Measurements from ENCODE around the gene AMN1.
"Not testable (repeated sequence)": the region's sequence is repeated elsewhere in the genome, so short reads cannot be mapped to it uniquely, and the experiment has no call there.

The AMN1 gene

DNA sequence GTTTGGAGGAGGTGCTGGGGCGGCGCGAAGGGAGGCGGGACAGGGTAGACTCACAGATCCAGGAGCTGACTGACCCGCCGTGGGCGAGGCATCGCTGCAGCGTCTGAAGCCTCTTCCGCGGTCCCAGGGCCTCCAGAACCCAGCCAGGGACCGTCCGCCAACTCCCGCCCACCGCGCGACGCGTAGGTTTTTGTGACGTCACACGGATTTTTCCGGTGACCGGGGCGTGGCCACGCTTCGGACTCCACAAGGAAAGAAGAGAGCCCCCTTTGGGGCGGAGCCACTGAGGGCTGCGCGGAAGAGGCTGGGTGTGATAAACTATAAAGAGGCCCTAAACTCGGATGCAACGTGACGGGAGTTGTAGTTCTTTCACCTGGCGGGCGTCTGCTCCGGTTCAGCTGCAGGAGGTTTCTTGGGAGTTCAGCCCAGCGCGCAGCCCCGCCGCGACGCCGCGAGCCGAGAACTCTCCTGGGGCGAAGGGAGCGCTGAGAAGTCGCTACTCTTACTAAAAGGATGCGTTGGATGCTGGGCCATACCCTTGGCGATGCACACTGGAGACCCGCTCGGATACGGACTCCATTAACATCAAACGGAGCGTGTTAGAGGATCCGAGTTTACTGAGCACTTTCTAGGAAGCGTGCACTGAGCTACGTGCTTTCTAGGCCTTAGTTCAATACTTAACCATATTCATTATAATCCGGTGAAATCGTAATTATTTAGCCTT lies at the start of gene AMN1:
Gene AMN1, minus strand, starts transcription at position 105 of the 724 bp plus-strand sequence. Its CDS starts 13 bp downstream, at position 92.
- peak; percentile 99 for DNase-seq

DNA sequence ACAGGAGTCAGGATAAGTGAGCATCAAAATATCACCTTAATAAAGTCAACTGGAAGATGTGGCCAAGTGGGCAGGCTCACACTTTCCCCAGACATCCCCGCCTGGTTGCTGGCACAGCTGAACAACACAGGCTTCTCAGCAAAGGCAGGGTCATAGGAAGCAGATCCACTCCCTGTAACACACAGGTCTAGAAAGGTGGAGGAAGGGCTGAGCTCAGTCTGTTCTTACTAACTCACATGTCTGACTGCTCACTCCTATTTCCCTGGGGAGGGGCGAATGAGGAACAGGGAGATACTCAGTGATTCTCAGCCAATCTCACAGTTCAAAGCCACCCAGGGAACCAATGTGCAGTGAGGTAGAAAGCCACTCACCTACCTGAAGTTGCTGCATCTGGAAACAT lies 45.0 kb upstream of the AMN1 start:
- no peak for DNase-seq

DNA sequence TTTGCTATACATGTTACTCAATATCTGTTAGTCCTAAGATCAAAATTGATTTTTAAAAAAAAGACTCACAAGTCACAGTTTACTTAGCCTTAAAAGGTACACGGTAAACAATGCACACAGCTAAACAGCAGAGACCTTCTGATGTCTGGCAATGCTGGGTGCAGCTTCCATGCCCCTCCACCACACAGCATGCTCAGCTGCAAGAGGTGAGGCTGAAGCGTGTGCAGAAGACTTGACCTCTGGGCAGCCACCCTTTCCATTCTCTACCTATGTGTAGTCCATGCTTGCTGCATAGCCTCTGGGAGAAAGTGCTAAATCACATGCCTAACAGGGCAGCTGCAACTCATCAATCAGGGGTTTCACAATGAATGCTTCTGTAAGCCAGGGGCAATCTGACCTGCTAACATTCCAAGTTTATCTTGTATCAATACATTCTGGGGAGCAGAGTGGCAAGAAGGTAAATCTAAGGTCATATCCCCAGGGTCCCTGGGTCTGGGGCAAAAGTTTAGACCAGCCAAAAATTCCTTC lies 44.5 kb upstream of the AMN1 start:
- DNase-seq = no peak

DNA sequence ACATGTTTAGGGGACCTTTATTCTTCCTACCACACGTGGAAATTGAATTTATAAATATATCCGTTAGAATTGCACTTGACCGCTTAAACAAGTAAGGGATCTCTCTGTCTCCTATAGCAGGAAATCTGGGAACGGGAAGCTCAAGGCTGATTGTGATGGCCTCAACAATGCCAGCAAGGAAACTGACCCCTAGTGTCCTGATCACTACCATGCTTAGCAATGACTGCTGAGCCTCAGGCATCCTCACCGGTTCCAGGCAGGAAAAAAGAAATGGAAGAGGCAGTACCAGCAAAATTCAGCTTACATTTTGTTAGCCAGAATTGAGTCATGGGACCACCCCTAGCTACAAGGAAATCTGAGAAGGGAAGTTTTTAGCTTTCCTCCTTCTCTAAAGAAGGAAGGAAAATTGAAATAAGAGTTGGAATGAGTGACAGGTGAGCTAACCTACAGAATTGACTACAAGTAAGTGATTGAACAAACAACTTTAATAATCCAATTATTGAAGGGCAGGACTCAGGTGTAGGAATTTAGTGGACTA lies 43.9 kb upstream of the AMN1 start:
- DNase-seq = no peak

DNA sequence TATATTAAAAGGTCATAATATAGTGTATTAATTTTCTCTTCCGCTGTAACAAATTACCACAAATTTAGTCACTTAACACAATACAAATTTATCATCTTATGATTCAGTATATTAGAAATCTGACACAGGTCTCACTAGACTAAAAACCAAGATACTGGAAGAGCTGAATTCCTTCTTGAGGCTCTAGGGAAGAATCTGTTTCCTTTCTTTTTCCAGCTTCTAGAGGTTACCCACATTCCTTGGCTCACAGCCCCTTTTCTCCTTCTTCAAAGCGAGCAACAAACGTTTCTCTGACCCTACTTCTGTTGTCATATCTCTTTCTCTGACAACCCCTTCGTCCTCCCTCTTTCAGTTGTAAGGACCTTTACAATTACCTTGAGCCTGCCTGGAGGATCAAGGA lies 43.4 kb upstream of the AMN1 start:
- DNase-seq = no peak

DNA sequence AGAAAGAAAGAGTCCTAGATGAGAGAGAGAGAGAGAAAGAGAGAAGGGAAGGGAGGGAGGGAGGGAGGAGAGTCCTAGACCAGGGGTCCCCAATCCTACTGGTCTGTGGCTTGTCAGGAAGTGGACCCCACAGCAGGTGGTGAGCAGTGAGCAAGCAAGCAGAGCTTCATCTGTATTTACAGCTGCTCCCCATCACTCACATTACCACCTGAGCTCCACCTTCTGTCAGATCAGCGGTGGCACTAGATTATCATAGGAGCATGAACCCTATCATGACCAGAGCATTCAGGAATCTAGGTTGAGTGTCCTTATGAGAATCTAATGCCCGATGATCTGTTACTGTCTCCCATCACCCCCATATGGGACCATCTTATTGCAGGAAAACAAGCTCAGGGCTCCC lies 39.2 kb upstream of the AMN1 start:
- DNase-seq = no peak

DNA sequence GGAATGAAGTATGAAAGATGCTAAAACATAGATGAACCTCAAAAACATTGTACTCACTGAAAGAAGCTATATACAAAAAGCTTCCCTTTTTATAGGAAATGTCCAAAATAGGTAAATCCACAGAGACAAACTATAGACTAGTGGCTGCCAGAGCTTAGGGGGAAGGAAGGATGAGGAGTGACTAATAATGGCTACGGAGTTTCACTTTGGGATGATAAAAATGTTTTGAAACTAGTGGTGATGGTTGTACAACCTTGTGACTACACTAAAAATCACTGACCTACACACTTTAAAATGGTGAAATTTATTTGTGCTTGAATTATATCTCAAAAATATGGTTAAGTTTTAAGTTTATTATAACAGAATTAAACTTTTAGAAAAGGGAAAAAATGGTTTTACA lies 37.1 kb upstream of the AMN1 start:
- DNase-seq = no peak

DNA sequence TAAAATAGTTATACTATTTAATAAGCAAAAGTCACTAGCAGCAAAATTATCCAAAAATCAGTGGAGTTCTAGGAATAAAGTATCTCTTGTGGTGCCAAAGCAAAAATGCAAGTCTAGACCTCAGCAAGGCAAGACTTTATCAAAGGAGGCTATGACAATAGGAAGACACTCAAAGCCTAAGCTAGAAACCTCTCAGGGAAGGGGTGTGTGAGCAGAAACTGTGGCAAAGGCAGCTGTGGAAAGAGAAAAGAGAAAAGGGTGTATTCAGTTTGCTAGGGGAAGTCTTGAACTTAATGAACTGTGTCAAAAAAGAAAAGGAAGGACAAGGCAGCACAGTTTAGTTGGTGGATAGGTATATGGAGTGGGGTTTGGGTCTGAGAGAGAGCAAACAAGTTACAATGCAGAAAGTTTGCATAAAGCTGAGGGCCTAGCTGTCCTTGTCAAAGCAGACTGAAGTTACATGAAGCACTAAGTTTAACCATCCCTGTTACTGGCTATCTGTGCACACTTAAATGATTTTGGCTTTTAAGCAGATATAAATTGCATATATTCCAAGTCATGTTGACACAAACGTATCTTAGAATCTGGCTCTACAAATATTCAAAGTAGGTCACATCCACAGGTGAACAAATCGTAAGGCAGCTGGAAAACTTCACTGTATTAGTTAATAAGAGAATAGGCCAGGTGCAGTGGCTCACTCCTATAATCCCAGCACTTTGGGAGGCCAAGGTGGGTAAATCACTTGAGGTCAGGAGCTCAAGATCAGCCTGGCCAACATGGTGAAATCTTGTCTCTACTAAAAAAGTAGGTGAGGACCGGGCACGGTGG lies 31.0 kb upstream of the AMN1 start:
- no peak for DNase-seq

DNA sequence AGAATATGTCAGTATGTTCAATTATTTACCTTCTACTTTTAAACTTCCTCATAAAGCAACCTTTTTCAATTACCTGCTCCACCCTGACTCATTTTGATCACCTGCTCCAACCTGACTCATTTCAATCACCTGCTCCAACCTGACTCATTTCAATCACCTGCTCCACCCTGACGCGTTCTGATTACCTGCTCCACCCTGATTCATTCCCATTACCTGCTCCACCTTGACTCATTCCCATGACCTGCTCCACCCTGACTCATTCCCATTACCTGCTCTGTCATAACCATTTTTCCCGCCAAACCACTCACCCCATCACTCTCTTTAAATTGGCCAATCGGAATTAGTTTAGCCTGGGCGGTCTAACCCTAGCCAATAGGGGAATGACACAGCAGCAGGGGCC lies 29.5 kb upstream of the AMN1 start:
- not testable (repeated sequence) for DNase-seq

DNA sequence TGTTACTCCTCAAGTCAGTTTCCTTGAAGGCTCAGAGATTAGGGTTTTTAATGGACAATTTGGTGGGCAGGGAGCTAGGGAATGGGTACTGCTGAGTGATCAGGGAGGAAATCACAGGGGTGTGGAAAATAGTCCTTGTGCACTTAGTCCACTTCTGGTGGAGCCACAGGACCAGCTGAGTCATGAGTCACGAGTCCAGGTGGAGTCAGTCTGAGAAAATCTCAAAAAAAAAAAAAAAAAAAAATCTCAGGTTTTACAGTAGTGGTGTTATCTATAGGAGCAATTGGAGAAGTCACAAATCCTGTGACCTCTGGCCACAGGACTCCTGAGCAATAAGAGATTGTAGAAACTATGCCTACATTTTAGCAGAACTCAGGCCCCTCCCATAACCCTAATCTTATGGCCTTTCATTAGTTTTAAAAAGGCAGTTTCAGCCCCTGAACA lies 28.2 kb upstream of the AMN1 start:
- DNase-seq = no peak

DNA sequence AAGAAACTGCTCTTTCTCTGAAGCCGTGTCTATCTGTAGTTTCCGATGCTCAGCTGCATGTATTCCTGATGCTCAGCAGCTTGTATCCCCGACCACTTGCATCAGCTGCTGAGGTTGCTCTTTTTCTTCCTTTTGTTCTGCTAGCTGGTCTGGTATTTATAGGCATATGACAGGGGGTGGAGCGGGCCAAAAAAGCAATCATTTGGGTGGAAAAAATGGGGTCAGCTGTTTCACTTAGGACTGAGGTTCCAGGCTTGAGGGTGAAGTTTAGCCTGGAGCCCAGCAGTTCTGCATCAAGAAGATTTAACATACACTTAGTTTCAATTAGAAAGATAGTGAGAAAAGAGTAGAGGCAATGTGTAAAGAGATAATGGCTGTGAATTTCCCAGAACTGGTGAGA lies 23.6 kb upstream of the AMN1 start:
- DNase-seq = no peak

DNA sequence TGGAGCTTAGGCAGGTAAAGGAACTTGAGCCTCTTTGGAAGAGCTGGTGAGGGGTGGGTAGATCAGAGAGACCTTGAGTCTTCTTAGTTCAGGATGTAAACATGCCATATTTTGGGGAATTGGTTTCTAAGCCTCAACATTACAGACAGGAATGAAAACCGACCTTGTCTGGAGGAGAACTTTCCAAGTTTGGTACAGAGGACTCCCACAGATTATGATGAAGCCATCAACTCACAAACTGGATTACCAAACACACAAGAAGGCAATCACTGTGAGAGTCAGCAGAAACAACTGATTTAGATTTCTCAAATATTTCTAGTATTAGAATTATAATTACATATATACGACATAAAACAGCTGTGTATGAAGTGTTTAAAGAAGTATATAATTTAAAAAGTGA lies 22.3 kb upstream of the AMN1 start:
- DNase-seq = no peak

DNA sequence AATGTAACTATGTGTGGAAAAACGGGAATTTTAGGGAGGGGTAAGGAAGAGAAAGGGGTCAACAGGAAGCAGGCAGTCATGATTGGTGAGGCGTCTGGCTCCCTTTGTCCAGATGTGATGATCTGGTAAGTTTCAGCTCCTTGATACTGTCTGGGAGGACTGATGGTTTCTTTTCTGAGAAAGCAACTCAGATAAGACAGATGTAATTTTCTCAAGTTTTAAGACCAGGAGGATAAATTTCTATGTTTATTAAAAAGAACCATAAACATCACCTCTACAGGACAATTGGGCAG lies 21.9 kb upstream of the AMN1 start:
- DNase-seq = no peak

DNA sequence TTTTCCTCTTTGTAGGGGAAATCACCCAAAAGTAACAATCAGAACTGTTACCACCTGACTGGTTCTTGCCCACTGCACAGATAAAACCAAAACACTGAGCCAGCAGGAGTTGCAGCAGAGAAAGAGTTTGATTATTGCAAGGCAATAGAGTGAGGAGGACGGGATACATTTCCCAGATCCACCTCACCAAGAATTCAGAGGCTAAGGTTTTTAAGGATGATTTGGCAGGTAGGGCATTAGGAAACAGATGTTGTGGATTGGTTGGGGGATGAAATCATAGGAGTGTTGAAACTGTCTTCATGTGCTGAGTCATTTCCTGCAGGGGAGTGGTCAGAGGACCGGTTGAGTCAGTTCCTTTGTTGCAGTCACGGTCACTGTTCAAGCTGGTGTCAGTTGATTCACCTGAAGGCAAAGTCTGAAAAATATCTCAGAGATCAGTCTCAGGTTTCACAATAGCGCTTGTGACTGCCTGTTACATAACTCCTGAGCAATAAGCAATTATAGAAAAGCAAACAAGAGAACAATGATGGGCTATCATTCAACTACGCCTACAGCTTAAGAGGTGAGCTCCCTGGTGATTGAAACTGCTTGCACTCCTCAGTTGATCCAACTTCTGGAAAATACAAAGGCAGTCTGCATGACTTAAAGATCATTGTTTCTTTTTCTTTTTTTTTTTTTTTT lies 20.3 kb upstream of the AMN1 start:
- DNase-seq = peak; percentile 99

DNA sequence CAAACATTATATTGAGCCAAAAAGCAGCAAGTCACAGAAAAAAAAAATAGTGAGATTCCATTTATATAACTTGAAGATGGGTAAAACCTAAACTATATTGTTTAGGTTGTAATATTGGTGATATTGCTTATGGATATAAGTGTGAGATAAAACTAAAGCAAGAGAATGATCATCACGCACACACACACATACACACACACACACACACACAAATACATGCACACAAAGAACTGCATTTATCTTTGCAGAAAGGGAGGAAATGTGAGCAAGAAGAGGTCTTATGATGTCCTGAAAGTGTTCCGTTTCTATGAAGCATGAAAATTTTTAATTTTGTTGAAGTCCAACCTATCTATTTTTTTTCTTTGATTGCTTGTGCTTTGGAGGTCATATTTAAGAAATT lies 16.4 kb upstream of the AMN1 start:
- DNase-seq = no peak

DNA sequence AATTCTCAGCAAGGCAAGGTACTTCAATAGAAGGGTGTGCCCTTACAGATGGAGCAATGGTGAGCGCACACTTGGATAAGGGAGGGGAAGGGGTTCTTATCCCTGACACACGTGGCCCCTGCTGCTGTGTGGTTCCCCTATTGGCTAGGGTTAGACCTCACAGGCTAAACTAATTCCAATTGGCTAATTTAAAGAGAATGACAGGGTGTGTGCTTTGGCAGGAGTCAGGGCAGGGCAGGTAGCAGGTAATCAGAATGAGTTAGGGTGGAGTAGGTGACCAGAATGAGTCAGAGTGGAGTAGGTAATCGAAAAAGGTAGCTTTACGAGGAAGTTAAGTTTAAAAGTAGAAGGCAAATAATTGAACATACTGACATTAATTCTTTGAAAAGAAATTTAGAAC lies 15.5 kb upstream of the AMN1 start:
- not testable (repeated sequence) for DNase-seq

DNA sequence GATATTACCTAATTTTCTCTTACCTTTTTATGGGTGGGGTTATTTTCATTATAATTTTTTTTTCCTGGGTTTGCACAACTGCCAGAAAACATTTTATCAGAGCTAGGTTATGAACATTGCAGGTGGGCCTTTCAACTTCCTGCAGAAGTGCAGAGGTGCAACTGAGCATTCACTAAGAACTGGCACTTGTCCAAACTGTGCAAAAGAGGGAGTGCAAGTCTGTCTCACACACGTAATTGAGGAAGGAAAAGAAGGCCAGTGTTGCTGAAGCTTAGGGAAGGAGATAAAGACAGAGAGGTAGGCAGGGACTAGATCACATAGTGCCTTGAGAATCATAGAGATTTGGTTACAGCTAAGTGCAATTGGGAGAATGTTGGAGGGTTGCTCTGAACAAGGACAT lies 14.1 kb upstream of the AMN1 start:
- DNase-seq = no peak

DNA sequence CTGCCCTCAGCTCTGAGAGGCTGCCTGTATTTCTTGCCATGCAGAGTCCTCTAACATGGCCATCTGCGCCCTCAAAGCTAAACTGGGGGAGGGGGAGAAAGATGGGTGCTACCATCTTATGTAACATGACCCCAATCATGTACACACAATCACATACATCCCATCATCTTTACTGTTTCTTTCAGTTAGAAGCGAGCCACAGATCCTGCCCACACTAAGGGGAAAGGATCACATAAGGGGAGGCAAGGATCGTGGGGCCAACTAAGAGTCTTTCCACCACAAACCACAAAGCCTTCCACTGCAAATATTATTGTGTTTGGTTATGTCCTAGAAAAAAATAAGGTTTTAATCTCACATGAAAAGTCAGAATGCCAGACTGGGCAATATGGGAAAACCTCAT lies 11.8 kb upstream of the AMN1 start:
- no peak for DNase-seq

DNA sequence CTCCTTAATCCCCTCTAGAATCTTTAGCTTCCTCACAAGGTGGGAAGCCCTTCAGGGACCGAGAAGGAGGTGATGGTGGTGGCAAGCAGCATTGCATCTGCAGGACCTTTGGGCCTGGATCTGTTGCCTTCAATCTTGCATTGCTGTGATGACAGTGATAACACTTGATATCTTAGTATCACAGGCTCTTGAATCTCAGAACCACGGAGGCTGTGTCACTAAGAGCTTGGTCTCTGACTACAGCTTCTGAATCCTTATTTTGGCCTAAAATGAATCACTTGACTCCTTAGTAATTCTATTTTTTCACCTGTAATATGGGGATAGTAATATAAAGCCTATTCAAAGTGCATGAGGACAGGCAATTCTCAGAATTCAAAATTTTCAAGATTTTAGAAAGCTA lies 8.9 kb upstream of the AMN1 start:
- DNase-seq = no peak

DNA sequence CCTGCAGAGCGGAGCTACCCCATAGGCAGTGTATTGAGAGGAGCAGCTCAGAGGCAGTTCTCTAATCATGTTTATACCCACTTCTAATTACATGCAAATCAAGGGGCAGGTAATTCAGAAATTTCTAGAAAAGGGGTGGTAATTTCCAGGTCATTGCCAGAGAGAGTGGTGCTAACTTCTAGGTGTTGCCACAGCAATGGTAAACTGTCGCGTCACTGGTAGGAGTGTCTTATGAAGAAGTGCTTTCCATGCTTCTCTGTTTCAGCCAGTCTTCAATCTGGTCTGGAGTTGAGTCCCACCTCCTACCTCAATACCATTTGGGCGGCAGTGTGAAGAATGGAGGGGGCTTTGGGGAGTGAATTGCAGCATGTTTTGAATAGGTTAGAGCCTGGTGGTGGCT lies 8.5 kb upstream of the AMN1 start:
- DNase-seq = no peak

DNA sequence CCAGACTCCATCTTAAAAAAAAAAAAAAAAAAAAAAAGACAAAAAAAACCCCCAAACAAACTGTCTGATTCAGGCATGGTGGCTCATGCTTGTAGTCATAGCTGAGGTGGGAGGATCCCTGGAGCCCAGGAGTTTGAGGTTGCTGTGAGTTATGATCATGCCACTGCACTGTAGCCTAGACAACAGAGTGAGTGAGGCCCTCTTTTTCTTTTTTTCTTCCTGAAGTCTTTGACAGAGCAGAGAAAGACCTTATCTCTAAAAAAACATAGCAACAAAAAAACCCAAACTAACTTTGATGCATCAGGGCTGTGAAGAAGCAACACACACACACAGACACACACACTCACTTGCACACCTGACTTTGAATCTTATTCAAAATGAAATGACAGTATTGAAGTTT lies 7.7 kb upstream of the AMN1 start:
- DNase-seq = no peak

DNA sequence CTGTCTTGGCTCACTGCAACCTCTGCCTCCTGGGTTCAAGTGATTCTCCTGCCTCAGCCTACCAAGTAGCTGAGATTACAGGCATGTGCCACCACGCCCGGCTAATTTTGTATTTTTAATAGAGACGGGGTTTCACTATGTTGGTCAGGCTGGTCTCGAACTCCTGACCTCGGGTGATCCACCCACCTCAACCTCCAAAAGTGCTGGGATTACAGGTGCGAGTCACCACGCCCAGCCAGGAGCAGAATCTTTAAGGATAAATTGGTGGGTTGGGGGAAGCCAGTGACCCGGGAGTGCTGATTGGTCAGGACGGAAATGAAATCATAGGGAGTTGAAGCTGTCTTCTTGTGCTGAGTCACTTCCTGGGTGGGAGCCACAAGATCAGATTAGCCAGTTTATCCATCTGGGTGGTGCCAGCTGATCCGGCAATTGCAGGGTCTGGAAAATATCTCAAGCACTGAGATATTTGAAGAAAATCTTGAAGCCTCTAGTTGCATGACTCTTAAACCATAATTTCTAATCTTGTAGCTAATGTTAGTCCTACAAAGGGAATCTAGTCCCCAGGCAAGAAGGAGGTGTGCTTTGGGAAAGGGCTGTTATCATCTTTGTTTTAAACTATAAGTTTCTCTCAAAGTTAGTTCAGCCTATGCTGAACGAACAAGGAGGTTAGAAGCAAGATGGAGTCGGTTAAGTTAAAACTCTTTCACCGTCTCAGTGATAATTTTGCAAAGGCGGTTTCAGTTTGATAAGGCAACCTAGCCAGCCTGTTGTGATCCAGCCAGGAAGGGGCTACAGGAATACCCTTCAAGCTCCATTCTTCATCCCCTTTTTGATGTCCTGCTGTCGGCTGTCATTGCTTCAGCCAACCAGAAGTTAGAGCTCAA lies 5.0 kb upstream of the AMN1 start:
- not testable (repeated sequence) for DNase-seq

Measured in SIG-M5 (cell line).